Right renal cortex interstitium (tissue), 3 donors: ENCODE results near the gene ONECUT3. TPM values are rescaled to one million over a fixed set of nuclear protein-coding genes. Genes with fewer than 3 reads are reported as not detected.
"Not testable (repeated sequence)": the region's sequence is repeated elsewhere in the genome, so short reads cannot be mapped to it uniquely, and the experiment has no call there.

ENCODE experiments used
- DNase-seq, 3 donors: peaks; one replicate each; pipeline ENCODE4 v3.0.0-alpha.2; 2013; ENCODE audit warnings: low read depth in 3 of 3, low spot score in 2 of 3
- polyA plus RNA-seq, 3 donors: library from polyadenylated mRNA; unstranded; fragments of 120-200 nt; gene quantifications; one replicate each; pipeline ENCODE4 v1.2.1, GENCODE V29; 2013; ENCODE audit not compliant: insufficient read length in 3 of 3

ONECUT3 gene
- polyA plus RNA-seq, 3 donors, result 0.01 TPM; not detected in 2

- DNase-seq, result no peak
Measured at GRCh38 chr19:1789261-1790041, 36.1 kb downstream of the ONECUT3 start.

GRCh38 chr19:1790054-1790792, 36.9 kb downstream of the ONECUT3 start:
- no peak for DNase-seq

GRCh38 chr19:1791879-1792278, 38.6 kb downstream of the ONECUT3 start:
- DNase-seq, result no peak

- no peak for DNase-seq
Measured at GRCh38 chr19:1794424-1795172, 41.3 kb downstream of the ONECUT3 start.

- DNase-seq, result no peak
Measured at GRCh38 chr19:1796395-1797142, 43.3 kb downstream of the ONECUT3 start.

GRCh38 chr19:1797313-1797712, 44.0 kb downstream of the ONECUT3 start:
- not testable (repeated sequence) for DNase-seq

- no peak for DNase-seq
Measured at GRCh38 chr19:1799695-1800342, 46.5 kb downstream of the ONECUT3 start.

- no peak for DNase-seq
Measured at GRCh38 chr19:1804858-1805257, 51.6 kb downstream of the ONECUT3 start.

GRCh38 chr19:1805401-1806183, 52.3 kb downstream of the ONECUT3 start:
- no peak for DNase-seq

- no peak for DNase-seq
Measured at GRCh38 chr19:1806184-1807029, 53.1 kb downstream of the ONECUT3 start.

- no peak for DNase-seq
Measured at GRCh38 chr19:1807030-1807694, 53.9 kb downstream of the ONECUT3 start.

- DNase-seq, result no peak
Measured at GRCh38 chr19:1807695-1808394, 54.5 kb downstream of the ONECUT3 start.

- no peak for DNase-seq
Measured at GRCh38 chr19:1808395-1808731, 55.1 kb downstream of the ONECUT3 start.

- no peak for DNase-seq
Measured at GRCh38 chr19:1809678-1810077, 56.4 kb downstream of the ONECUT3 start.

- DNase-seq, result no peak
Measured at GRCh38 chr19:1810439-1811160, 57.3 kb downstream of the ONECUT3 start.

- no peak for DNase-seq
Measured at GRCh38 chr19:1811472-1811894, 58.2 kb downstream of the ONECUT3 start.

GRCh38 chr19:1811942-1812425, 58.7 kb downstream of the ONECUT3 start, which contains the start of gene ATP8B3:
Gene ATP8B3 (minus strand): TSS chr19:1812276. CDS start chr19:1811736, 540 bp downstream.
- DNase-seq, result no peak
